Mesenchymal stem cell (in vitro differentiated cells and primary cell): ENCODE data around the gene LRIG1.

ENCODE experiments used
- DNase-seq: peaks from one replicate; pipeline ENCODE4 v3.0.0-alpha.2; 2013
- H2AFZ ChIP-seq: one replicate; pipeline ENCODE4 v1.6.1; 2013; ENCODE audit warnings: low read depth, mild to moderate bottlenecking, control low read depth, inconsistent platforms, low read length, moderate library complexity
- H2AK5ac ChIP-seq: 2 replicates; pipeline ENCODE4 v1.6.1; 2013; ENCODE audit warnings: low read length, moderate library complexity, mild to moderate bottlenecking, inconsistent platforms; ENCODE audit not compliant: severe bottlenecking
- H2BK120ac ChIP-seq: one replicate; pipeline ENCODE4 v1.6.1; 2013; ENCODE audit warnings: low read depth, mild to moderate bottlenecking, inconsistent platforms, low read length, moderate library complexity
- H2BK12ac ChIP-seq, 2 experiments: one replicate each; pipeline ENCODE4 v1.6.1; 2013; ENCODE audit warnings: inconsistent platforms in 2 of 2, low read length in 2 of 2, mild to moderate bottlenecking in 2 of 2, moderate library complexity in 2 of 2, control low read depth in 1 of 2
- H2BK15ac ChIP-seq: one replicate; pipeline ENCODE4 v1.6.1; 2013; ENCODE audit warnings: mild to moderate bottlenecking, low read depth, inconsistent platforms; ENCODE audit not compliant: poor library complexity, severe bottlenecking
- H2BK5ac ChIP-seq: 2 replicates; pipeline ENCODE4 v1.6.1; 2013; ENCODE audit warnings: low read depth, mild to moderate bottlenecking, low read length, control low read depth, inconsistent platforms; ENCODE audit not compliant: poor library complexity, severe bottlenecking
- H3K14ac ChIP-seq, 2 experiments: one replicate each; pipeline ENCODE4 v1.6.1; 2013; ENCODE audit warnings: inconsistent platforms in 2 of 2, low read length in 2 of 2, control low read depth in 1 of 2, mild to moderate bottlenecking in 1 of 2, moderate library complexity in 1 of 2
- H3K18ac ChIP-seq, 2 experiments: one replicate each; pipeline ENCODE4 v1.6.1; 2013; ENCODE audit warnings: inconsistent platforms in 2 of 2, low read length in 2 of 2, control low read depth in 1 of 2, low read depth in 1 of 2, mild to moderate bottlenecking in 1 of 2
- H3K23ac ChIP-seq, 2 experiments: one replicate each; pipeline ENCODE4 v1.6.1; 2013; ENCODE audit warnings: inconsistent platforms in 2 of 2, low read length in 2 of 2, mild to moderate bottlenecking in 2 of 2, moderate library complexity in 2 of 2, control low read depth in 1 of 2
- H3K27ac ChIP-seq: 2 replicates; pipeline ENCODE4 v1.5.1; 2013; ENCODE audit warnings: mild to moderate bottlenecking, moderate library complexity, low read length, control low read depth, inconsistent platforms; ENCODE audit not compliant: poor library complexity, severe bottlenecking
- H3K27me3 ChIP-seq, 2 experiments: 2 replicates each; pipeline versions ENCODE4 v1.6.1 to v1.7.0; 2013; ENCODE audit warnings: low read length in 2 of 2, mild to moderate bottlenecking in 2 of 2, moderate library complexity in 2 of 2, control low read depth in 1 of 2, inconsistent platforms in 1 of 2; ENCODE audit not compliant: control insufficient read depth in 1 of 2, insufficient read depth in 1 of 2
- H3K36me3 ChIP-seq, 2 experiments: 2 replicates each; pipeline versions ENCODE4 v1.6.1 to v1.7.0; 2013; ENCODE audit warnings: low read length in 2 of 2, control low read depth in 1 of 2, inconsistent platforms in 1 of 2, low read depth in 1 of 2, mild to moderate bottlenecking in 1 of 2; ENCODE audit not compliant: insufficient read depth in 2 of 2, control insufficient read depth in 1 of 2
- H3K4ac ChIP-seq, 2 experiments: one replicate each; pipeline ENCODE4 v1.6.1; 2013; ENCODE audit warnings: inconsistent platforms in 2 of 2, low read length in 2 of 2, mild to moderate bottlenecking in 2 of 2, moderate library complexity in 2 of 2, control low read depth in 1 of 2, low read depth in 1 of 2
- H3K4me1 ChIP-seq: 2 replicates; pipeline ENCODE4 v1.6.1; 2013; ENCODE audit warnings: low read depth, low read length, control low read depth; ENCODE audit not compliant: control insufficient read depth, insufficient read depth
- H3K4me2 ChIP-seq: 2 replicates; pipeline ENCODE4 v1.6.1; 2013; ENCODE audit warnings: low read length, mild to moderate bottlenecking, inconsistent platforms; ENCODE audit not compliant: poor library complexity, severe bottlenecking
- H3K4me3 ChIP-seq, 2 experiments: 2 replicates each; pipeline versions ENCODE4 v1.5.1 to v1.7.0; 2013; ENCODE audit warnings: low read length in 2 of 2, mild to moderate bottlenecking in 2 of 2, control low read depth in 1 of 2, low read depth in 1 of 2; ENCODE audit not compliant: insufficient read depth in 1 of 2
- H3K79me1 ChIP-seq: replicated peaks from 2 replicates; pipeline ENCODE4 v1.6.1; 2013; ENCODE audit warnings: mild to moderate bottlenecking, control low read depth, low read length, inconsistent platforms; ENCODE audit not compliant: poor library complexity, severe bottlenecking
- H3K9ac ChIP-seq: 2 replicates; pipeline ENCODE4 v1.7.0; 2013; ENCODE audit warnings: mild to moderate bottlenecking, low read length, moderate library complexity
- H3K9me3 ChIP-seq: 2 replicates; pipeline ENCODE4 v1.7.0; 2013; ENCODE audit warnings: mild to moderate bottlenecking, low read length; ENCODE audit not compliant: control insufficient read depth
- H4K8ac ChIP-seq: one replicate; pipeline ENCODE4 v1.6.1; 2013; ENCODE audit warnings: inconsistent platforms, mild to moderate bottlenecking, low read length, moderate library complexity
- H4K91ac ChIP-seq: one replicate; pipeline ENCODE4 v1.6.1; 2013; ENCODE audit warnings: mild to moderate bottlenecking, low read length, inconsistent platforms
- WGBS: methylation state at CpG from one replicate; pipeline ENCODE4 v1.1.7; 2013; ENCODE audit warnings: mixed read lengths; 5-methylcytosine and 5-hydroxymethylcytosine counted together

The LRIG1 gene

DNA sequence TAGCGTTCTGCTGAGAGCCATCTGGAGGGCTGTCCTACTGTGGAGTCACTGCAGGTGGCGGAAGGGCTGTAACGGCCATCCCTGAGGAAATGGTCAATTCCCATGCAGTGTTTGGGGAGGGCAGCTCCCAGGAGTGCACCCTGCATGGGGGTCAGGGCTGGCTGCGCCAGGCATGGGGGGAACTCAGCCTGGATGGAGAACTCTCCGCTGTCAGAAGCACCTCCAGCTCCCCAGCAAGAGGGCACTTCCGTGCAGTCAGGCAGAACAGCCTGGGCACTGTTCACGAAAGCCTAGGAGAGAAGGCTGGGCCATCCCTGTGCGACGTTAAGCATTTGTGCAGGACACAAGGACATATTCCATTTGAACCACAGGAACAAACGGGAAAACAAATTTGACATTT is 105.2 kb downstream of the LRIG1 start:
- 94% methylated on average over 10 of the region's 10 CpGs for WGBS
- no peak for DNase-seq
- Histone ChIP-seq H3K4me3 (no peak overlapping the region), H3K23ac (no peak overlapping the region), H3K36me3 (peaks cover 51 to 56% of the 10 kb centered on the region in 2 experiments), H3K27me3 (no peaks in the 10 kb centered on the region), H4K91ac (no peak overlapping the region), H2BK15ac (no peak overlapping the region), H3K79me1 (peaks cover 40% of the 10 kb centered on the region), H3K9ac (no peak overlapping the region), H3K4me1 (peaks cover 44% of the 10 kb centered on the region), H3K18ac (no peak overlapping the region), H2BK120ac (no peak overlapping the region), H3K9me3 (no peaks in the 10 kb centered on the region), H4K8ac (no peak overlapping the region), H3K27ac (peak overlapping the region; percentile 4), H2BK5ac (no peak overlapping the region), H2AFZ (no peak overlapping the region), H3K14ac (no peak overlapping the region), H2BK12ac (no peak overlapping the region), H3K4me2 (no peak overlapping the region), H2AK5ac (peak overlapping the region; percentile 28), H3K4ac (no peak overlapping the region)

DNA sequence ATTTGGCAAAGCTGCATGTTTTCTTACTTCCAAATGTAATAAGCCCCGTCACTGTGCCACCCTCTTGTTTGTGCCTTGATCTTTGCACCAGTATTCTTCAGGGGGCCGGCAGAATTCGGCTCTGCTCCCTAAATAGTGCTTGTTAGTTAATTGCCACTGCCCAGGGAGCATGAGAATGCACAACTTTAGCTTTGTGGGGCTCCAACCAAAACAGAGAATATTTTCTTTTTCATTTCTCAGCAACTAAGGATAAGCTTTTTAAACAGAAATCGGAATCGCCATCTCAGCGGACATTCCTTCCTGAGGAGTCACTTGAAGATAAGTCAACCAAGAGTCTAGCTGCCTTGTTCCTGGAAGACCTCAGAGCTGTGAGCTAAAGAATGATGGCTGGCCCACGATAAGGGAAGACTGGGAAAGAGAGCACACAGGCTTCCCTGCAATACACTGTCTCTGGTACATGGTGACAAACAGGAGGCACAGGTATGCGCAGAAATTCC is 106.0 kb downstream of the LRIG1 start:
- no peak overlapping the region for H2BK5ac ChIP-seq
- peaks cover 49 to 51% of the 10 kb centered on the region in 2 experiments for H3K36me3 ChIP-seq
- H3K9ac ChIP-seq, result no peak overlapping the region
- H3K27ac ChIP-seq, result peak overlapping the region; percentile 19
- no peak overlapping the region for H3K4ac ChIP-seq
- no peak overlapping the region for H3K4me3 ChIP-seq
- H2BK120ac ChIP-seq, result no peak overlapping the region
- H3K79me1 ChIP-seq, result peaks cover 35% of the 10 kb centered on the region
- H2AFZ ChIP-seq, result no peak overlapping the region
- peak; percentile 55 for DNase-seq
- 81% methylated on average over 8 of the region's 8 CpGs for WGBS
- no peak overlapping the region for H3K14ac ChIP-seq
- no peak overlapping the region for H4K91ac ChIP-seq
- H2BK15ac ChIP-seq, result no peak overlapping the region
- H2AK5ac ChIP-seq, result peak overlapping the region; percentile 69
- no peak overlapping the region for H3K4me2 ChIP-seq
- no peaks in the 10 kb centered on the region for H3K9me3 ChIP-seq
- peaks cover 38% of the 10 kb centered on the region for H3K4me1 ChIP-seq
- no peak overlapping the region for H3K18ac ChIP-seq
- H2BK12ac ChIP-seq, result no peak overlapping the region
- no peak overlapping the region for H4K8ac ChIP-seq
- H3K27me3 ChIP-seq, result no peaks in the 10 kb centered on the region
- H3K23ac ChIP-seq, result no peak overlapping the region

- Histone ChIP-seq H2AK5ac (peak overlapping the region; percentile 62), H3K18ac (no peak overlapping the region), H3K4me2 (no peak overlapping the region), H3K27ac (peak overlapping the region; percentile 19), H3K9ac (no peak overlapping the region), H4K91ac (peak overlapping the region; percentile 53), H3K36me3 (peaks cover 48 to 55% of the 10 kb centered on the region in 2 experiments), H3K79me1 (peaks cover 31% of the 10 kb centered on the region), H2AFZ (no peak overlapping the region), H2BK5ac (no peak overlapping the region), H3K14ac (no peak overlapping the region), H3K4ac (no peak overlapping the region), H3K9me3 (no peaks in the 10 kb centered on the region), H3K4me3 (no peak overlapping the region), H2BK15ac (peak overlapping the region; percentile 34), H2BK120ac (no peak overlapping the region), H3K4me1 (peaks cover 36% of the 10 kb centered on the region), H3K23ac (no peak overlapping the region), H3K27me3 (no peaks in the 10 kb centered on the region), H2BK12ac (peak overlapping the region in 1 of 2 experiments; percentile 54), H4K8ac (no peak overlapping the region)
- DNase-seq, result no peak
- 76% methylated on average over 11 of the region's 12 CpGs for WGBS
These were observed 106.6 kb downstream of the LRIG1 start for GRCh38 chr3:66394019-66394752.

- Histone ChIP-seq H3K4me1 (peaks cover 36% of the 10 kb centered on the region), H2AK5ac (no peak overlapping the region), H3K4me2 (no peak overlapping the region), H2AFZ (no peak overlapping the region), H2BK12ac (no peak overlapping the region), H3K27me3 (no peaks in the 10 kb centered on the region), H3K79me1 (peaks cover 23% of the 10 kb centered on the region), H4K8ac (no peak overlapping the region), H3K14ac (no peak overlapping the region), H3K18ac (no peak overlapping the region), H3K36me3 (peaks cover 43 to 53% of the 10 kb centered on the region in 2 experiments), H2BK120ac (no peak overlapping the region), H2BK15ac (no peak overlapping the region), H3K4me3 (no peak overlapping the region), H3K4ac (no peak overlapping the region), H3K9ac (peak overlapping the region; percentile 36), H2BK5ac (no peak overlapping the region), H4K91ac (no peak overlapping the region), H3K27ac (peak overlapping the region; percentile 19), H3K23ac (no peak overlapping the region), H3K9me3 (no peaks in the 10 kb centered on the region)
- peak; percentile 39 for DNase-seq
- WGBS, result 82% methylated on average over 13 of the region's 13 CpGs
These were observed 107.4 kb downstream of the LRIG1 start for GRCh38 chr3:66393333-66394005.
